DMS114 treated with DMSO at 0.1 percent for 48 hours (cell line): ENCODE measurements around the gene FAM78B.

ENCODE experiments used
- DNase-seq: peaks from one replicate; lab custom pipeline; 2025; ENCODE audit not compliant: unreplicated experiment; lab: John Stamatoyannopoulos, UW

FAM78B gene

GRCh38 chr1:166121010-166121409, 45.8 kb downstream of the FAM78B start:
- no peak for DNase-seq

- no peak for DNase-seq
Observed at GRCh38 chr1:166120281-166120680, 46.5 kb downstream of the FAM78B start.

GRCh38 chr1:166119471-166119965, 47.3 kb downstream of the FAM78B start:
- no peak for DNase-seq

GRCh38 chr1:166117776-166118175, 49.0 kb downstream of the FAM78B start:
- DNase-seq = no peak

- DNase-seq = no peak
Observed at GRCh38 chr1:166116026-166116425, 50.8 kb downstream of the FAM78B start.

GRCh38 chr1:166114419-166114818, 52.4 kb downstream of the FAM78B start:
- no peak for DNase-seq

- DNase-seq = no peak
Observed at GRCh38 chr1:166113630-166114029, 53.2 kb downstream of the FAM78B start.

GRCh38 chr1:166113031-166113430, 53.8 kb downstream of the FAM78B start:
- no peak for DNase-seq

- DNase-seq = no peak
Observed at GRCh38 chr1:166112425-166112824, 54.4 kb downstream of the FAM78B start.

- DNase-seq = no peak
Observed at GRCh38 chr1:166111430-166111829, 55.4 kb downstream of the FAM78B start.

- no peak for DNase-seq
Observed at GRCh38 chr1:166090244-166090643, 76.6 kb downstream of the FAM78B start.

GRCh38 chr1:166089804-166090203, 77.0 kb downstream of the FAM78B start:
- no peak for DNase-seq

- DNase-seq = no peak
Observed at GRCh38 chr1:166088572-166088955, 78.2 kb downstream of the FAM78B start.

- no peak for DNase-seq
Observed at GRCh38 chr1:166087734-166088571, 78.8 kb downstream of the FAM78B start.

- DNase-seq = no peak
Observed at GRCh38 chr1:166086113-166086883, 80.5 kb downstream of the FAM78B start.

- DNase-seq = no peak
Observed at GRCh38 chr1:166084613-166085012, 82.2 kb downstream of the FAM78B start.

GRCh38 chr1:166083887-166084286, 82.9 kb downstream of the FAM78B start:
- DNase-seq = no peak

GRCh38 chr1:166082601-166083000, 84.2 kb downstream of the FAM78B start:
- DNase-seq = no peak

GRCh38 chr1:166080967-166081870, 85.6 kb downstream of the FAM78B start:
- no peak for DNase-seq

- DNase-seq = no peak
Observed at GRCh38 chr1:166080277-166080966, 86.4 kb downstream of the FAM78B start.
